H1 (cell line): Measurements from ENCODE around the gene SLK. TPM values are rescaled to one million over a fixed set of nuclear protein-coding genes. Genes with fewer than 3 reads are reported as not detected.

Source experiments
- HDAC2 ChIP-seq, 2 experiments: fragments of 300-600 bp in 1 of 2; sonication (generic) in 1 of 2; IDR thresholded peaks; 2 replicates each; pipeline ENCODE4 v1.6.1; 2011 to 2012; ENCODE audit warnings: low read depth in 2 of 2, low read length in 2 of 2, mild to moderate bottlenecking in 2 of 2, moderate library complexity in 2 of 2, borderline replicate concordance in 1 of 2, inconsistent platforms in 1 of 2
- POLR2A ChIP-seq, 2 experiments: IDR thresholded peaks; 1 replicate in 1 of 2; 2 replicates in 1 of 2; pipeline ENCODE4 v1.6.1; 2011; ENCODE audit warnings: low read depth in 2 of 2, low read length in 2 of 2, mild to moderate bottlenecking in 2 of 2; ENCODE audit errors: control extremely low read depth in 1 of 2
- TCF12 ChIP-seq: IDR thresholded peaks from 2 replicates; pipeline ENCODE4 v1.6.1; 2011; ENCODE audit warnings: low read depth, mild to moderate bottlenecking, low read length
- polyA plus RNA-seq, 7 experiments: library from polyadenylated mRNA; depleted of rRNA in 3 of 7; stranded (reverse) in 5 of 7; unstranded in 2 of 7; fragments of >200 nt in 5 of 7; fragments of 200-250 nt in 2 of 7; gene quantifications; 1 replicate in 5 of 7; 2 replicates in 1 of 7; 4 replicates in 1 of 7; pipeline versions ENCODE4 v1.2.1 to v1.2.3, GENCODE V29; 2011 to 2013; ENCODE audit warnings: missing spikeins in 2 of 7, mixed read lengths in 2 of 7
- total RNA-seq: library from RNA; stranded (reverse); fragmentation: NEBNext Ultra II Directional; extraction: Animal tissue kit (Norgen Biotek cat#: 25700); gene quantifications from 2 replicates; pipeline ENCODE4 v1.2.1, GENCODE V29; 2021

The SLK gene
- total and polyA plus RNA-seq, 2 of the 8 experiments (the other 6 are each of a cell fraction or from before 2014, with no cell fraction given) = 2.7 to 18.3 TPM

- TF ChIP-seq HDAC2 (IDR thresholded peaks at IDR 0.05; ENCODE audit: borderline replicate concordance in 1 of 2, low read depth in 2 of 2, low read length in 2 of 2) (no peak), TCF12 (no peak), POLR2A (IDR thresholded peaks at IDR 0.05; ENCODE audit: control extremely low read depth in 1 of 2, low read depth in 2 of 2, low read length in 2 of 2) (no peak)
- TF ChIP-seq, all 59 proteins: peak for 0
Measured at GRCh38 chr10:104041891-104042535, 75.1 kb downstream of the SLK start (continued).
